Hematopoietic multipotent progenitor cell treated with erythropoietin and hydrocortisone succinate and interleukin-3 and kit ligand, for 17 days (in vitro differentiated cells): ENCODE measurements around the gene RPL7A.
"Not testable (repeated sequence)": the region's sequence is repeated elsewhere in the genome, so short reads cannot be mapped to it uniquely, and the experiment has no call there.

ENCODE experiments used
- DNase-seq: peaks from one replicate; pipeline ENCODE4 v3.0.0-alpha.2; 2015; ENCODE audit warnings: low spot score

Gene RPL7A

GRCh38 chr9:133389562-133389961 is 41.5 kb downstream of the RPL7A start:
- no peak for DNase-seq

- DNase-seq, result no peak
Measured at GRCh38 chr9:133390713-133391112, 42.7 kb downstream of the RPL7A start.

- DNase-seq, result not testable (repeated sequence)
Measured at GRCh38 chr9:133391449-133391848, 43.4 kb downstream of the RPL7A start.

GRCh38 chr9:133392308-133392707 is 44.3 kb downstream of the RPL7A start:
- DNase-seq, result not testable (repeated sequence)

- no peak for DNase-seq
Measured at GRCh38 chr9:133393399-133393798, 45.4 kb downstream of the RPL7A start.

GRCh38 chr9:133394687-133395271 is 46.8 kb downstream of the RPL7A start:
- no peak for DNase-seq

GRCh38 chr9:133396952-133397351 is 48.9 kb downstream of the RPL7A start:
- no peak for DNase-seq

- no peak for DNase-seq
Measured at GRCh38 chr9:133397370-133397769, 49.4 kb downstream of the RPL7A start.

GRCh38 chr9:133397895-133398294 is 49.9 kb downstream of the RPL7A start:
- no peak for DNase-seq

- DNase-seq, result no peak
Measured at GRCh38 chr9:133400292-133400691, 52.3 kb downstream of the RPL7A start.
